Measurements from ENCODE around the gene F11R. TPM values are rescaled to one million over a fixed set of nuclear protein-coding genes. Genes with fewer than 3 reads are reported as not detected.
A peak's percentile ranks its signal among the peaks of the same experiment; 100 is the strongest.
"Not testable (repeated sequence)": the region's sequence is repeated elsewhere in the genome, so short reads cannot be mapped to it uniquely, and the experiment has no call there.

Gene F11R
- total and polyA plus RNA-seq, 2 of the 13 experiments (the other 11 are each of a cell fraction or from before 2014, with no cell fraction given): 95.8 to 105 TPM

DNA sequence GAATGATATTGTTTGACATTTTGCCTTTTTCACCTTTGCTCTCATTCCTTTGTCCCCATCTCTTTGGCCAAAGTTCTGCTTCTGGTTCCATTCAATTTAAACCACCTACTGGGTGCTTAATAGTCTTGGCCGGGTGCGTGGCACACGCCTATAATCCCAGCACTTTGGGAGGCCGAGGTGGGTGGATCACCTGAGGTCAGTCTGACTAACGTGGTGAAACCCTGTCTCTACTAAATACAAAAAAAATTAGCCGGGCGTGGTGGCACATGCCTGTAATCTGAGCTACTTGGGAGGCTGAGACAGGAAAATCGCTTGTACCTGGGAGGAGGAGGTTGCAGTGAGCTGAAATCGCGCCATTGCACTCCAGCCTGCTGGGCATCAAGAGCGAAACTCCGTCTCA is 1.5 kb upstream of the F11R start:
- DNase-seq (ENCODE audit: low spot score); H4K20me1 ChIP-seq (ENCODE audit: insufficient read depth, low read length); in situ Hi-C loops (cut with HindIII; ENCODE audit: extremely low pct_ligation_motif_present, low pct_unique_long_range_greater_than_20kb); H3K27me3 ChIP-seq (ENCODE audit: control insufficient read depth in 1 of 2, insufficient read depth in 2 of 2, low read length in 2 of 2); BruUV-seq (replicated peaks); ATAC-seq; H3K9ac ChIP-seq (ENCODE audit: insufficient read depth, low read depth, low read length); H3K36me3 ChIP-seq (replicated peaks in 1 of 2; ENCODE audit: control insufficient read depth in 1 of 2, insufficient read depth in 2 of 2, low read length in 2 of 2); H3K9me3 ChIP-seq (ENCODE audit: low read length); FAIRE-seq; H3K27ac ChIP-seq (ENCODE audit: extremely low read length, insufficient read depth, low read length); H2AFZ ChIP-seq (ENCODE audit: low read length); CTCF ChIA-PET (ENCODE audit: low intra/inter-chr PET ratio, low total read pairs); H3K4me3 ChIP-seq (replicated peaks in 1 of 3; ENCODE audit: insufficient read depth in 1 of 3, low read depth in 2 of 3, low read length in 3 of 3): not testable (repeated sequence)
- intact Hi-C loops (cut with micrococcal nuclease; ENCODE audit: unreplicated experiment): loop anchor here (1.0 kb wide), 1 partner anchor 9 kb away; no protein-coding TSS in a partner anchor
- WGBS (ENCODE audit: low lambda C conversion rate): 42% methylated on average over 12 of the region's 12 CpGs
- Histone ChIP-seq H3K4me1 (ENCODE audit: insufficient read depth, low read length) (peaks cover 40% of the 10 kb centered on the region), H3K79me2 (ENCODE audit: insufficient read depth, low read length) (peaks cover 30% of the 10 kb centered on the region), H3K4me2 (ENCODE audit: low read depth, low read length) (peak overlapping the region; percentile 77)
- POLR2A ChIA-PET: interaction anchor here (1.2 to 2.3 kb wide), 3 partner anchors 9 to 25 kb away, joined by 3 to 18 read pairs (median 18); partner anchors contain the start of gene USF1
- TF ChIP-seq ZNF460 (CRISPR knock-in tag; IDR thresholded peaks at IDR 0.05; ENCODE audit: borderline replicate concordance): peak; percentile 15; the same call in 1 of the 2 replicates
- TF ChIP-seq ZKSCAN1 (IDR thresholded peaks at IDR 0.05; ENCODE audit: low read length): peak; percentile 81; the same call in 1 of the 2 replicates

GRCh38 chr1:161021970-161022353 is 1.0 kb upstream of the F11R start:
- FAIRE-seq: no peak
- H3K4me1 ChIP-seq (ENCODE audit: insufficient read depth, low read length): peaks cover 45% of the 10 kb centered on the region
- no peak overlapping the region for H3K27ac ChIP-seq (ENCODE audit: extremely low read length, insufficient read depth, low read length)
- H3K36me3 ChIP-seq (replicated peaks in 1 of 2; ENCODE audit: control insufficient read depth in 1 of 2, insufficient read depth in 2 of 2, low read length in 2 of 2): no peaks in the 10 kb centered on the region
- ChIA-PET CTCF (ENCODE audit: low intra/inter-chr PET ratio, low total read pairs) (interaction anchor here (1.8 kb wide), 1 partner anchor 25 kb away, joined by 4 read pairs; no protein-coding TSS in a partner anchor), POLR2A (interaction anchor here (1.0 to 2.3 kb wide), 7 partner anchors 9 to 76 kb away, joined by 3 to 60 read pairs (median 9); partner anchors contain the start of genes KLHDC9 and USF1)
- H3K79me2 ChIP-seq (ENCODE audit: insufficient read depth, low read length): peaks cover 30% of the 10 kb centered on the region
- no peaks in the 10 kb centered on the region for H3K9me3 ChIP-seq (ENCODE audit: low read length)
- ATAC-seq: peak; percentile 16; the same call in 1 of the 3 replicates
- peak; percentile 49 for DNase-seq (ENCODE audit: low spot score)
- 39% methylated on average over 2 of the region's 2 CpGs for WGBS (ENCODE audit: low lambda C conversion rate)
- H4K20me1 ChIP-seq (ENCODE audit: insufficient read depth, low read length): 0 out of 2 replicates have a peak, but pooled peaks cover 3% of the 10 kb centered on the region
- peak overlapping the region; percentile 64 to 87 (median 84) for H3K4me3 ChIP-seq (replicated peaks in 1 of 3; ENCODE audit: insufficient read depth in 1 of 3, low read depth in 2 of 3, low read length in 3 of 3)
- H3K9ac ChIP-seq (ENCODE audit: insufficient read depth, low read depth, low read length): peak overlapping the region; percentile 76
- in situ Hi-C loops (cut with HindIII; ENCODE audit: extremely low pct_ligation_motif_present, low pct_unique_long_range_greater_than_20kb) (no loop called here), intact Hi-C loops (cut with micrococcal nuclease; ENCODE audit: unreplicated experiment) (loop anchor here (1.0 kb wide), 2 partner anchors 9 kb away; no protein-coding TSS in a partner anchor)
- no peaks in the 10 kb centered on the region; a peak in 1 of 5 replicates for H3K27me3 ChIP-seq (ENCODE audit: control insufficient read depth in 1 of 2, insufficient read depth in 2 of 2, low read length in 2 of 2)
- peak overlapping the region; percentile 77 for H3K4me2 ChIP-seq (ENCODE audit: low read depth, low read length)
- no peak overlapping the region for H2AFZ ChIP-seq (ENCODE audit: low read length)
- TF ChIP-seq MAFK (conservative IDR thresholded peaks at IDR 0.05 in 1 of 2, IDR thresholded peaks at IDR 0.05 in 1 of 2; ENCODE audit: low read length in 2 of 2) (0 out of 4 replicates have a peak, but pooled peaks of 1 of the 2 experiments have one; percentile 5), KDM5B (CRISPR knock-in tag; IDR thresholded peaks at IDR 0.05; ENCODE audit: borderline replicate concordance) (no peak), NAIF1 (CRISPR knock-in tag; IDR thresholded peaks at IDR 0.05; ENCODE audit: borderline replicate concordance) (0 out of 2 replicates have a peak, but pooled peaks have one; percentile 10), ZNF10 (CRISPR knock-in tag; IDR thresholded peaks at IDR 0.05; ENCODE audit: borderline replicate concordance, low read depth) (no peak), MAFF (IDR thresholded peaks at IDR 0.05; ENCODE audit: low read depth, low read length) (0 out of 2 replicates have a peak, but pooled peaks have one; percentile 8)
- TF ChIP-seq, protein P1, sequence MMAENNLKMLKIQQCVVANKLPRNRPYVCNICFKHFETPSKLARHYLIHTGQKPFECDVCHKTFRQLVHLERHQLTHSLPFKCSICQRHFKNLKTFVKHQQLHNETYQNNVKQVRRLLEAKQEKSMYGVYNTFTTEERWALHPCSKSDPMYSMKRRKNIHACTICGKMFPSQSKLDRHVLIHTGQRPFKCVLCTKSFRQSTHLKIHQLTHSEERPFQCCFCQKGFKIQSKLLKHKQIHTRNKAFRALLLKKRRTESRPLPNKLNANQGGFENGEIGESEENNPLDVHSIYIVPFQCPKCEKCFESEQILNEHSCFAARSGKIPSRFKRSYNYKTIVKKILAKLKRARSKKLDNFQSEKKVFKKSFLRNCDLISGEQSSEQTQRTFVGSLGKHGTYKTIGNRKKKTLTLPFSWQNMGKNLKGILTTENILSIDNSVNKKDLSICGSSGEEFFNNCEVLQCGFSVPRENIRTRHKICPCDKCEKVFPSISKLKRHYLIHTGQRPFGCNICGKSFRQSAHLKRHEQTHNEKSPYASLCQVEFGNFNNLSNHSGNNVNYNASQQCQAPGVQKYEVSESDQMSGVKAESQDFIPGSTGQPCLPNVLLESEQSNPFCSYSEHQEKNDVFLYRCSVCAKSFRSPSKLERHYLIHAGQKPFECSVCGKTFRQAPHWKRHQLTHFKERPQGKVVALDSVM (CRISPR knock-in tag; IDR thresholded peaks at IDR 0.05): peak; percentile 0; the same call in 1 of the 2 replicates
- TF ChIP-seq, protein P2, sequence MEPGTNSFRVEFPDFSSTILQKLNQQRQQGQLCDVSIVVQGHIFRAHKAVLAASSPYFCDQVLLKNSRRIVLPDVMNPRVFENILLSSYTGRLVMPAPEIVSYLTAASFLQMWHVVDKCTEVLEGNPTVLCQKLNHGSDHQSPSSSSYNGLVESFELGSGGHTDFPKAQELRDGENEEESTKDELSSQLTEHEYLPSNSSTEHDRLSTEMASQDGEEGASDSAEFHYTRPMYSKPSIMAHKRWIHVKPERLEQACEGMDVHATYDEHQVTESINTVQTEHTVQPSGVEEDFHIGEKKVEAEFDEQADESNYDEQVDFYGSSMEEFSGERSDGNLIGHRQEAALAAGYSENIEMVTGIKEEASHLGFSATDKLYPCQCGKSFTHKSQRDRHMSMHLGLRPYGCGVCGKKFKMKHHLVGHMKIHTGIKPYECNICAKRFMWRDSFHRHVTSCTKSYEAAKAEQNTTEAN (CRISPR knock-in tag; conservative IDR thresholded peaks at IDR 0.05): peak; percentile 71; the same call in 1 of the 2 replicates
- no TSS peak for BruUV-seq (replicated peaks)

Measured in HepG2 (cell line).